ENCODE results near the gene TNFAIP2. TPM values are rescaled to one million over a fixed set of nuclear protein-coding genes. Genes with fewer than 3 reads are reported as not detected.

Gene TNFAIP2
- total RNA-seq, 4 donors from 2014 or later: 28.6 to 37.2 (median 31.2) TPM

GRCh38 chr14:103124501-103125001 lies 1.3 kb downstream of the TNFAIP2 start:
- H3K9me3 ChIP-seq: no peaks in the 10 kb centered on the region
- no peaks in the 10 kb centered on the region for H3K27me3 ChIP-seq
- peak overlapping the region in 1 of 3 donors; percentile 49 for H3K4me3 ChIP-seq (replicated peaks in 1 of 3)
- no peak for TF ChIP-seq POLR2A (IDR thresholded peaks at IDR 0.05)
- TF ChIP-seq, protein P1, sequence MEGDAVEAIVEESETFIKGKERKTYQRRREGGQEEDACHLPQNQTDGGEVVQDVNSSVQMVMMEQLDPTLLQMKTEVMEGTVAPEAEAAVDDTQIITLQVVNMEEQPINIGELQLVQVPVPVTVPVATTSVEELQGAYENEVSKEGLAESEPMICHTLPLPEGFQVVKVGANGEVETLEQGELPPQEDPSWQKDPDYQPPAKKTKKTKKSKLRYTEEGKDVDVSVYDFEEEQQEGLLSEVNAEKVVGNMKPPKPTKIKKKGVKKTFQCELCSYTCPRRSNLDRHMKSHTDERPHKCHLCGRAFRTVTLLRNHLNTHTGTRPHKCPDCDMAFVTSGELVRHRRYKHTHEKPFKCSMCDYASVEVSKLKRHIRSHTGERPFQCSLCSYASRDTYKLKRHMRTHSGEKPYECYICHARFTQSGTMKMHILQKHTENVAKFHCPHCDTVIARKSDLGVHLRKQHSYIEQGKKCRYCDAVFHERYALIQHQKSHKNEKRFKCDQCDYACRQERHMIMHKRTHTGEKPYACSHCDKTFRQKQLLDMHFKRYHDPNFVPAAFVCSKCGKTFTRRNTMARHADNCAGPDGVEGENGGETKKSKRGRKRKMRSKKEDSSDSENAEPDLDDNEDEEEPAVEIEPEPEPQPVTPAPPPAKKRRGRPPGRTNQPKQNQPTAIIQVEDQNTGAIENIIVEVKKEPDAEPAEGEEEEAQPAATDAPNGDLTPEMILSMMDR (IDR thresholded peaks at IDR 0.05): no peak
- DNase-seq: no peak
- no peak overlapping the region for H3K27ac ChIP-seq
- intact Hi-C loops (cut with DNase I): no loop called here
- H3K36me3 ChIP-seq: no peaks in the 10 kb centered on the region
- WGBS, 2 donors: 90 to 100% methylated on average over 1 to 5 of the region's 5 CpGs
- peaks cover 42 to 83% of the 10 kb centered on the region in 2 donors for H3K4me1 ChIP-seq

GRCh38 chr14:103125098-103126070 lies 2.1 kb downstream of the TNFAIP2 start:
- H3K4me1 ChIP-seq: peaks cover 46 to 91% of the 10 kb centered on the region in 2 donors

DNA sequence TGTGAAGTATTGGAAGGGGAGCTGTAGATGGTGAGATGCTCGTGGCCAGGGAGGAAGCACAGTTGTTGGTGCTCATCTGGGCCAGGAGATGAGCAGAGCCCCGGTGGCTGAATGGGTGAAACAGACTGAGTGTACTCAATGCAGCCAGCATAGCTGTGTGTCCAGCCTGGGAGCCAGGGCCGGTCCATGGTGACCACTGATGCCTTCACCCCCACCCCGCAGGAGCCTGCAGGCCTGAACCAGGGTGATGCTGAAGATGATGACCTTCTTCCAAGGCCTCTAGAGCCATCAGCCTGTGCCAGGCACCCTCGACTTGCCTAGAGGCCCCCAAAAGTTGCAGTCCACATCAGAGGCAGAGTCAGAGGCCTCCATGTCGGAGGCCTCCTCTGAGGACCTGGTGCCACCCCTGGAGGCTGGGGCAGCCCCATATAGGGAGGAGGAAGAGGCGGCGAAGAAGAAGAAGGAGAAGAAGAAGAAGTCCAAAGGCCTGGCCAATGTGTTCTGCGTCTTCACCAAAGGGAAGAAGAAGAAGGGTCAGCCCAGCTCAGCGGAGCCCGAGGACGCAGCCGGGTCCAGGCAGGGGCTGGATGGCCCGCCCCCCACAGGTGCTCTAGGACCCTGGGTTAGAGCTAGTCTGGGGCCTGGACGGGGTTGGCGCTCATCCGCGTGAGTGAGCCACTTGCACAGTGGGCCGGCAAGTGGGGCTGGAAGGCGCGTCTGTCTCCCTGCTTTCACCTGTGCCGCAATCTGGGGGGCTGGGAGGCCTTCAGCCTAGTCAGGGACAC lies 3.0 kb downstream of the TNFAIP2 start:
- intact Hi-C loops (cut with DNase I): no loop called here
- DNase-seq: no peak
- peaks cover 55 to 94% of the 10 kb centered on the region in 2 donors for H3K4me1 ChIP-seq
- H3K27ac ChIP-seq: peak overlapping the region in 1 of 3 donors; percentile 11
- H3K4me3 ChIP-seq (replicated peaks in 1 of 3): peak overlapping the region in 1 of 3 donors; percentile 13
- WGBS, 2 donors: 73 to 79% methylated on average over 15 to 20 of the region's 22 CpGs
- H3K27me3 ChIP-seq: no peaks in the 10 kb centered on the region
- TF ChIP-seq, protein P1 (IDR thresholded peaks at IDR 0.05): no peak
- TF ChIP-seq POLR2A (IDR thresholded peaks at IDR 0.05): no peak
- H3K36me3 ChIP-seq: no peaks in the 10 kb centered on the region
- H3K9me3 ChIP-seq: no peaks in the 10 kb centered on the region

More at GRCh38 chr14:103125098-103126070, 2.1 kb downstream of the TNFAIP2 start:
- Histone ChIP-seq H3K36me3 (no peaks in the 10 kb centered on the region), H3K27ac (no peak overlapping the region), H3K9me3 (no peaks in the 10 kb centered on the region), H3K27me3 (no peaks in the 10 kb centered on the region), H3K4me3 (replicated peaks in 1 of 3) (peak overlapping the region in 1 of 3 donors; percentile 2)
- no peak for TF ChIP-seq POLR2A (IDR thresholded peaks at IDR 0.05)
- TF ChIP-seq, protein P1 (IDR thresholded peaks at IDR 0.05): no peak
- DNase-seq: no peak
- 90 to 97% methylated on average over 8 to 12 of the region's 13 CpGs for WGBS, 2 donors
- intact Hi-C loops (cut with DNase I): no loop called here

DNA sequence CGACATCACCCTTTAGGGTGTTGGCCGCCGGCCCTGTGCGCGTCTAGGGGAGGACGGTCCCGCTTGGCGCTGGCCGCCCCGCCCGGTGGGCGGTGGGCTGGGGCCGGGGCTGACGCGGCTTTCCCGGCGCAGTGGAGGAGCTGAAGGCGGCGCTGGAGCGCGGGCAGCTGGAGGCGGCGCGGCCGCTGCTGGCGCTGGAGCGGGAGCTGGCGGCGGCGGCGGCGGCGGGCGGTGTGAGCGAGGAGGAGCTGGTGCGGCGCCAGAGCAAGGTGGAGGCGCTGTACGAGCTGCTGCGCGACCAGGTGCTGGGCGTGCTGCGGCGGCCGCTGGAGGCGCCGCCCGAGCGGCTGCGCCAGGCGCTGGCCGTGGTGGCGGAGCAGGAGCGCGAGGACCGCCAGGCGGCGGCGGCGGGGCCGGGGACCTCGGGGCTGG lies 3.6 kb downstream of the TNFAIP2 start:
- TF ChIP-seq POLR2A (IDR thresholded peaks at IDR 0.05): peak in 1 of 2 donors; percentile 42
- TF ChIP-seq, protein P1 (IDR thresholded peaks at IDR 0.05): peak in 3 of 6 experiments; percentile 48 to 64 (median 62)
- Histone ChIP-seq H3K4me3 (replicated peaks in 1 of 3) (peak overlapping the region in 1 of 3 donors; percentile 13), H3K27ac (peak overlapping the region in 1 of 3 donors; percentile 11), H3K9me3 (no peaks in the 10 kb centered on the region), H3K4me1 (peaks cover 61 to 94% of the 10 kb centered on the region in 2 donors), H3K27me3 (no peaks in the 10 kb centered on the region), H3K36me3 (no peaks in the 10 kb centered on the region)
- 47% methylated on average over 38 of the region's 62 CpGs; no CpG with 5 or more reads in 1 of the 2 donors for WGBS, 2 donors
- intact Hi-C loops (cut with DNase I): no loop called here
- peak; percentile 86 to 87 for DNase-seq

Measured in thyroid gland (tissue), 4 donors.